Measurements from ENCODE around the gene GPR137B.

Gene GPR137B

DNA sequence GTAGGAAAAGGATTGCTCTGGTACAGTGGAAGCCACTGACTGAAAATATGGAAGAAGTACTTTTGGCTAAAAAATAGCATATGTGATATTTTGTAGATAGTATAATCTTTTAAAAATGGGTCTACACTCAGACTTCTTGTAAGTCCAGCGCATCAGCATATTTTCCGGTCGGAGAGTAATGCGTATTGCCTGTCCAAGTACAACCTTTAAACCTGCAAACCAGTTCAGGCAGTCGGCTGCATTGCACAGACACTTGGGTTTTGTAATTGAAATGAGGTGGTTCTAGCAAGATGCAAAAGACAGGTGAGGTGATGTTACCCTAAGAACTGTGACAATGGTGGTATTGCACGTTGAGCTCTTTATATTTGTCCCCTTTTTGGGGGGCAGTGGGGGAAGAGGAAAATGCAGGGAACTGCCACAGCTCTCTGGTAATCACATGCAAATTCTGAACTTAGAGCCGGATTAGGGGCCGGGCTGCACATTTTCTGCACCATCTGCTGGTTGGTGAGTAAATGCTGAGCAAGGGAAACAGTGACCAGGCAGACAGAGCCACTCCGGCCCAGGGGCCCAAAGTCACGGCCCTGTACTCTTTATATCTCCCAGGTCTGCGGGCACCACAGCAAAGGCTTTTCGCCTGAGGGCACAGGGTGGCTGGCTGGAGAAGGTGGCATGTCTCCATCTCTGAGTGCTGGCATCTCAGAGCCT lies 2.3 kb downstream of the GPR137B start:
- DNase-seq (ENCODE audit: low read depth) = no peak
- TF ChIP-seq, protein P1, sequence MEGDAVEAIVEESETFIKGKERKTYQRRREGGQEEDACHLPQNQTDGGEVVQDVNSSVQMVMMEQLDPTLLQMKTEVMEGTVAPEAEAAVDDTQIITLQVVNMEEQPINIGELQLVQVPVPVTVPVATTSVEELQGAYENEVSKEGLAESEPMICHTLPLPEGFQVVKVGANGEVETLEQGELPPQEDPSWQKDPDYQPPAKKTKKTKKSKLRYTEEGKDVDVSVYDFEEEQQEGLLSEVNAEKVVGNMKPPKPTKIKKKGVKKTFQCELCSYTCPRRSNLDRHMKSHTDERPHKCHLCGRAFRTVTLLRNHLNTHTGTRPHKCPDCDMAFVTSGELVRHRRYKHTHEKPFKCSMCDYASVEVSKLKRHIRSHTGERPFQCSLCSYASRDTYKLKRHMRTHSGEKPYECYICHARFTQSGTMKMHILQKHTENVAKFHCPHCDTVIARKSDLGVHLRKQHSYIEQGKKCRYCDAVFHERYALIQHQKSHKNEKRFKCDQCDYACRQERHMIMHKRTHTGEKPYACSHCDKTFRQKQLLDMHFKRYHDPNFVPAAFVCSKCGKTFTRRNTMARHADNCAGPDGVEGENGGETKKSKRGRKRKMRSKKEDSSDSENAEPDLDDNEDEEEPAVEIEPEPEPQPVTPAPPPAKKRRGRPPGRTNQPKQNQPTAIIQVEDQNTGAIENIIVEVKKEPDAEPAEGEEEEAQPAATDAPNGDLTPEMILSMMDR (conservative IDR thresholded peaks at IDR 0.05; ENCODE audit: low read depth, low read length) = no peak
- peak overlapping the region; percentile 82 for H3K4me3 ChIP-seq (ENCODE audit: low read length)

GRCh38 chr1:236147068-236147467 lies 4.7 kb downstream of the GPR137B start:
- TF ChIP-seq, protein P1 (conservative IDR thresholded peaks at IDR 0.05; ENCODE audit: low read depth, low read length) = no peak
- no peak for DNase-seq (ENCODE audit: low read depth)
- H3K4me3 ChIP-seq (ENCODE audit: low read length) = no peak overlapping the region

DNA sequence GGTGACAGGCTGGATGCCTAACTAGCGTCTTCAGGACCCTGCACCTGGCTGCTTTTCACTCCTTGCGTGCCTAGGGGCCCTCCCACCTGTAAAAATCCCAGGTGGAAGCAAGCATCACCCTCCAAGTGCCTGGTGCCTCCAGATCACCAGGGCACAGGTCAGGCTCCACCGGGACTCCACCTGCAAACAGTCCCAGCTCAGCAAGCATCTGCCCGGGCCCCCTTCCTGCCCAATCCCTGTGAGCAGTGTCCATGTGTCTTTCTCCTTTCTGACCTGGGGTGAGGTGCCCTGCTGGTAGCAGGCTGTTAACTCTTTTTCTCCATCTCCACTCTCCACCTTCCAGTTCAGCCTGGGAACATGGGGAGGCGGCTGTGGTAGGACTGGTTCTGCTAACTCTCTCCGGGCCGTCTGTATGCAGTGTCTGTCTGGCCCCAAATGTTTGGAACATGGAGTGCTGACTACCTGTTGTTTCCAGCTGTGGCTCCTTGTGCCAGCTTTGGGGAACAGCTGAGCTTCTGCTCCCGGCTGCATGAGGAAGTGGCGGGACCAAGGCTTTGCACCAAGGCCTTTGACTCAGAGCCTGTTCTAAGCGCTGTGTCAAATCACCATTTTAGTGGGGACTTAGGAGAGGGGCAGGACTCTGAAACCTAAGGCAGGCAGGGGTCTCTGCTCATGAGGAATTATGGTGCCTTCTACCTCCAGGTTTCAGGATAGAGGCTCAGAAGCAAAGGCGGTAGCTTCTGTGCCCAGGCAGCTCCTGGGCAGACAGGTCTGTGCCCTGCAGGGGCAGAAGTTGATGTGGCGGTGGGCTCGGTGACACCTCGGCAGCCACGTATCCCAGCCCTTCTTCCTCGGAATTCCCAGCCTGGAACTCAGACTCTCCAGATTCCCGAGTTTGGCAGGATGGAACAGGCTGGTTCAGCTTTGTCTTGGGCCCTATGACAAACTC lies 5.5 kb downstream of the GPR137B start:
- no peak overlapping the region for H3K4me3 ChIP-seq (ENCODE audit: low read length)
- TF ChIP-seq, protein P1 (conservative IDR thresholded peaks at IDR 0.05; ENCODE audit: low read depth, low read length) = no peak
- DNase-seq (ENCODE audit: low read depth) = no peak

DNA sequence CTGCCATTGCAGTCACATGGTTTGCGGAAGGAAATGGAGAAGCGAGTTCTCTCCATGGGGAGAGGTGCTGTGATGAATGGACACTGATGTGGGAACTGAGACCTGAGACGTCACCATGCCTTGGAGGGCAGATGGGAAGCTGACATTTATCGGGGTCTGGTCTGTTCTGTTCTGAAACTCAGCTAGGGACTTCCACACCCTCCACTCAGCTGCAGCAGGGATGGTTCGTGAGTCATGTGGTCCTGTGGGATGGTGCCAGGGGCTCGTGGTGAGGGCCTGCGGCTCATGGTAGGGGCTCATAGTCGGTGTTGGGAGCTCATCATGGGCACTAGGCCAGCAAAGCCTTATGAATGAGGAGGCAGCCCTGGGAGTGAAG lies 6.1 kb downstream of the GPR137B start:
- H3K4me3 ChIP-seq (ENCODE audit: low read length) = no peak overlapping the region
- TF ChIP-seq, protein P1 (conservative IDR thresholded peaks at IDR 0.05; ENCODE audit: low read depth, low read length) = no peak
- DNase-seq (ENCODE audit: low read depth) = no peak

DNA sequence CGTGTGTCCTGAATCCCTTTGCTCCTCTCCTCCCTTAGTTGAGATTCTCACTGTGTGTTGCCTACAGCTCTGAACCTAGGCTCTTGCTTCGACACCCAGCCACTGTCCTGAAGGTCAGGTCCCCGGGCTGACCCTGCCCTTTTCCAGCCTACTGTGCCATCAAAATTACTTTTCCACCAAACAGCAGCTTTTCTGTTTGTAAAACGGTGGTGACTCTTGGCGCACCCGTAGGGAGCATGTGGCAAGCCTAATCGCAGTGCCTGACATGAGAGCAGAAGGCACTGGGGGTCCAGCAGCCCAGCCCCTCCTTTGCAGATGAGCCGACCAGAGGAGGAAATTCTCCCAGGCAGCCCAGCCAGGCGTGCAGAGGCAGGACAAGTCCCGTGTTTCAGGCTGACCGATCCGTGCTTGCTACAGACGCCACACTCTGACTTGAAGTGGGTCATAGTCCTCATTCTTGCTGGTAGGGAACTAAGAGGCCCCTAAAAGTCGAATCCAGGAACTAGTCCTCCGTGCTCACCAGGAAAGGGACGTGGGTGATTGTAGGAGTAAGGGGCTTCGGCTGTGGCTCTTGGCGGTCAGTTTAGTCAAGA lies 6.8 kb downstream of the GPR137B start:
- H3K4me3 ChIP-seq (ENCODE audit: low read length) = no peak overlapping the region
- DNase-seq (ENCODE audit: low read depth) = no peak
- TF ChIP-seq, protein P1 (conservative IDR thresholded peaks at IDR 0.05; ENCODE audit: low read depth, low read length) = no peak

DNA sequence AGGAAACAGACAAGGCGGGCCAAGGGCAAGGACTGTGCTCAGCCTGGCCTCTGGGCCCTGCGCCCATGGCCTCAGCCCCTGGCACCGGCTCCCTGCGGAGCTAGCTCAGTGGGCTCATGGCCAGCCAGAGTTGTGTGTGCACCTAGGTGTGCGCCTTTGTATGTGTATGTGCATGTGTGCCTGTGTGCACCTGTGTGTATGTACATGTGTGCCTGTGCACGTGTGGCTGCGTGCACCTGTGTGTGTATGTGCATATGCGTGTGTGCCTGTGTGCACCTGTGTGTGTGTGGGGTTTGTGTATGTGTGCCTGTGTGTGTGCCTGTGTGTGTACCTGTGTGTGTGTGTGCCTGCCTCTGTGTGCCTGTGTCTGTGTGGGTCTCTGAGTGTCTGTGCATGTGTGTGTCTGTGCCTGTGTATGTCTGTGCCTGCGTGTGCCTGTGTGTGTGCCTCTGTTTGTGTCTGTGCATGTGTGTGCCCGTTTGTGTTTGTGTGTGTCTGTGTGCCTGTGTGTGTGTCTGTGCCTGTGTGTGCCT lies 7.4 kb downstream of the GPR137B start:
- no peak for DNase-seq (ENCODE audit: low read depth)
- no peak overlapping the region for H3K4me3 ChIP-seq (ENCODE audit: low read length)
- TF ChIP-seq, protein P1 (conservative IDR thresholded peaks at IDR 0.05; ENCODE audit: low read depth, low read length) = no peak

All from retinal pigment epithelial cell (primary cell).